ENCODE results near the gene ATG16L1. TPM values are rescaled to one million over a fixed set of nuclear protein-coding genes. Genes with fewer than 3 reads are reported as not detected.

ATG16L1 gene
- total and polyA plus RNA-seq, 2 of the 4 experiments (the other 2 are of a cell fraction): 20.0 to 26.2 TPM

DNA sequence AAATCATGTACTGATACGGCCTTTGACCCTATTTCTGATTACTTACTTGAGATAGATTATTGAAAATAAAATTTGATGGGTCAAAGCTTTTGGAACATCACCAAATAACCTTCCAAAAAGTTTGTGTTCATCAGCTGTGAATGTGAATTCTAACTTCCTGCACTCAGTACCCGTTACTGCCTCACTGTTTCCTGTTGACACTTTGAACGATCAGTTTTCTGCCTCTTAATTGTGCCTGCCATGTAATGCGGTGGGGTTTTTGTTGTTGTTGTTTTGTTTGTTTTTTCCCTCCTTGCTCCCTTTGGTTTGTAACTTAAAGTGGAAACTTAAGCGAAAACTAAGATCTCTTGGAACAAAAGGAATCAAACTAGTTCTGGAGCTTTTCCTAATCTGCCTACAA lies 18.9 kb downstream of the ATG16L1 start:
- in situ Hi-C loops (cut with MboI; ENCODE audit: low sequenced_read_pairs) (no loop called here), intact Hi-C loops (cut with micrococcal nuclease) (no loop called here), dilution Hi-C loops (cut with HindIII; ENCODE audit: low sequenced_read_pairs, unreplicated experiment) (no loop called here)
- H3K4me3 ChIP-seq (ENCODE audit: insufficient read depth, low read depth, low read length): no peak overlapping the region
- WGBS, 2 experiments (ENCODE audit: extremely low coverage in 2 of 2, insufficient read length in 1 of 2): no CpG with 5 or more reads among the region's 5 CpGs
- H3K27ac ChIP-seq (ENCODE audit: insufficient read depth, low read length): no peak overlapping the region
- no peak overlapping the region for H2AK5ac ChIP-seq (ENCODE audit: low read depth, low read length)
- ChIA-PET POLR2A (ENCODE audit: unreplicated experiment) (no interaction called here), CTCF (interaction anchor here (0.6 kb wide), 1 partner anchor 282 kb away, joined by 5 read pairs; no protein-coding TSS in a partner anchor)
- H2BK20ac ChIP-seq (ENCODE audit: low read depth, low read length): no peak overlapping the region
- DNase-seq (no peak), ATAC-seq (ENCODE audit: low read depth) (no peak)
- H4K8ac ChIP-seq (ENCODE audit: low read depth in 2 of 2, low read length in 2 of 2): no peak overlapping the region
- H2AK9ac ChIP-seq (replicated peaks; ENCODE audit: low read depth, low read length, poor library complexity): no peak overlapping the region
- H2BK15ac ChIP-seq (ENCODE audit: low read depth, low read length): no peak overlapping the region
- H3K14ac ChIP-seq (replicated peaks; ENCODE audit: low read depth, low read length): no peak overlapping the region
- H3K79me1 ChIP-seq (ENCODE audit: low read depth in 1 of 2, low read length in 2 of 2): peaks cover 0 to 4% of the 10 kb centered on the region in 2 experiments; a peak in 1 of 4 replicates
- H3K27me3 ChIP-seq (ENCODE audit: control insufficient read depth, insufficient read depth, low read length): no peaks in the 10 kb centered on the region
- H3K4me1 ChIP-seq (ENCODE audit: control insufficient read depth, insufficient read depth, low read length): no peaks in the 10 kb centered on the region
- BruUV-seq (replicated peaks): no TSS peak
- H2BK5ac ChIP-seq (ENCODE audit: low read depth, low read length, poor library complexity, severe bottlenecking): no peak overlapping the region
- no peak overlapping the region for H3K56ac ChIP-seq (ENCODE audit: extremely low read depth, insufficient read depth, low read length)
- H2AFZ ChIP-seq (replicated peaks; ENCODE audit: low read length, poor library complexity): no peak overlapping the region
- H4K5ac ChIP-seq (ENCODE audit: low read depth, low read length): no peak overlapping the region
- no peak overlapping the region for H4K91ac ChIP-seq (ENCODE audit: insufficient read depth, low read depth, low read length)
- TF ChIP-seq NFE2L2 (IDR thresholded peaks at IDR 0.05; ENCODE audit: low read depth, low read length) (no peak), SMC3 (IDR thresholded peaks at IDR 0.05; ENCODE audit: low read depth, low read length) (no peak), POLR2A (IDR thresholded peaks at IDR 0.05; ENCODE audit: low read depth, low read length) (no peak)
- TF ChIP-seq, protein P1, sequence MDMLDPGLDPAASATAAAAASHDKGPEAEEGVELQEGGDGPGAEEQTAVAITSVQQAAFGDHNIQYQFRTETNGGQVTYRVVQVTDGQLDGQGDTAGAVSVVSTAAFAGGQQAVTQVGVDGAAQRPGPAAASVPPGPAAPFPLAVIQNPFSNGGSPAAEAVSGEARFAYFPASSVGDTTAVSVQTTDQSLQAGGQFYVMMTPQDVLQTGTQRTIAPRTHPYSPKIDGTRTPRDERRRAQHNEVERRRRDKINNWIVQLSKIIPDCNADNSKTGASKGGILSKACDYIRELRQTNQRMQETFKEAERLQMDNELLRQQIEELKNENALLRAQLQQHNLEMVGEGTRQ (IDR thresholded peaks at IDR 0.05; ENCODE audit: low read depth, low read length): no peak
- no peaks in the 10 kb centered on the region for H3K9me3 ChIP-seq (ENCODE audit: control insufficient read depth, insufficient read depth, low read length)
- H3K18ac ChIP-seq (ENCODE audit: low read depth, low read length): no peak overlapping the region
- 0 out of 2 replicates have a peak, but pooled peaks cover 3% of the 10 kb centered on the region for H4K20me1 ChIP-seq (ENCODE audit: insufficient read depth, low read length)
- no peaks in the 10 kb centered on the region for H3K9me1 ChIP-seq (ENCODE audit: insufficient read depth, low read length)
- no peak overlapping the region for H3K9ac ChIP-seq (ENCODE audit: low read depth, low read length)
- H3K36me3 ChIP-seq (ENCODE audit: control insufficient read depth, insufficient read depth, low read length): peaks cover 53% of the 10 kb centered on the region
- no peak overlapping the region for H2BK120ac ChIP-seq (ENCODE audit: low read depth, low read length)
- H3K4me2 ChIP-seq (ENCODE audit: low read depth, low read length): no peak overlapping the region
- no peak overlapping the region for H3K4ac ChIP-seq (ENCODE audit: low read depth, low read length)
- no peak overlapping the region for H3K23ac ChIP-seq (ENCODE audit: low read depth, low read length)

Data from IMR-90 (cell line).